NCI-H2227 (cell line): ENCODE measurements around the gene IFI27L1.
A peak's percentile ranks its signal among the peaks of the same experiment; 100 is the strongest.

Experiments
- DNase-seq: peaks from one replicate; lab custom pipeline; 2025; ENCODE audit not compliant: unreplicated experiment; lab: John Stamatoyannopoulos, UW

IFI27L1 gene

DNA sequence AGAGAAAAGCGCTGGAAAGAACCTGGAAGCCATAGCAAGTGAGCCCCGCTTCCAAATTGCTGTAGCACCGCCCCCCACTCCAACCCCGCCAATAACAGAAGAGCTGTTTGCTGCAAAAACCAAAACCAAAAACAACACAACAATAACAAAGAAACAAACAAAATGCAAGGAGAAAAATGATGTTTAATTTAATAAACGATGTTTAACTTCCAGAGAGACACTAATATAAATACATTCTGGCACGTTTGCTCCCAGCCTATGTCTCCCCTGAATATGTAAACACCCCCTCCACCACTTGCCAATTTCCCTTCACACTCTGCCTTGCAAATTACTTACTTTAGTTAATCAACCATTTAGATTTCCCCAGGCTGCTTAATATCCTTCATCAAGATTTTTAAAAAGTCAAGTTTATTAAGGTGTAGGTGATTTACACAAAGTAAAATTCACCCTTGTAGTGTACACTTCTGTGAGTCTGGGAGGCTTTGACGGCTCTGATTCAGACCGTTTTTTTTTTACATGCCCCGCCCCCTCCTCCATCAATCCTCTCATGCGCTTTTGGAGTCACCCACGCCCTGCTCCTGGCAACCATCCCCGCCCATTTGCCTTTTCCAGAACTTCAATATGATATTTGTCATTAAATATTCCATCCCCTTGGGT is 48.8 kb downstream of the IFI27L1 start:
- DNase-seq, result peak; percentile 70

GRCh38 chr14:94132285-94132887 is 51.3 kb downstream of the IFI27L1 start:
- DNase-seq, result peak; percentile 78

- no peak for DNase-seq
These were observed 54.4 kb downstream of the IFI27L1 start for GRCh38 chr14:94135476-94135875.

DNA sequence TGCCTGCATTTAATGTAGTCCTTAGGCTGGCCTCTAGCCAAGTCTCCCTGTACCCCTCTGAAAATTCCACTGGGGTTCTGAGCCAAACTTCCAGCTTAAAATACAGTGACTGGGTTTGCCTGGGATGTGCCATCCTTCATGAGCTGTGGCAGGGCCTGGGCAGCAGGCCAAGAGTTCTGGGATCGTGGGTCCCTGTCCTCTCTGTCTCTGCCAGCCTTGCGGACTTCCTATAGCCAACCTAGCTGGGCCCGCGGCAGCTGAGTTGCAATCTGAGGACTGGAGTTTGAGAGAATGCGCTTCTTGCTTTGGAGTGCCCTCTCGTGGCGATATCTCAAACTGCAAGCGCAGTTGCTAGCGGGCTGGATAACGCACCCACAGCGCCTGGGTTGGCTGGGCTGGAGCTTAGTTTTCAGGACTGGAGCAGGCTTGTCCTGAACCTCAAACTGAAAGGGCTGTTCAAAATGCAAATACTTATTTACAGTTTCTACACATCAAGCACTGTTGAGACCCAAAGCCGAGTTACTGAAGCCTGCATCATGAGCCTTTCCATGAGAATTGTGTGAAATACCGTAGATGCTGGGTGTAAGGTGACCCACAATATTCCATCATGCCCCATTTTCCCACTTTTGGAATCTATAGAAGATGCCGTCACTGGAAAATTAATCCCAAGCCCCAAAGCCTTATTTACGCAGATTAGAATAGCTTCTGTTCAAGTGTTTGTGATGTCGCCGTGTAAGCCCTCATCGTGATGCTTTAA is 55.6 kb downstream of the IFI27L1 start:
- peak; percentile 91 for DNase-seq

DNA sequence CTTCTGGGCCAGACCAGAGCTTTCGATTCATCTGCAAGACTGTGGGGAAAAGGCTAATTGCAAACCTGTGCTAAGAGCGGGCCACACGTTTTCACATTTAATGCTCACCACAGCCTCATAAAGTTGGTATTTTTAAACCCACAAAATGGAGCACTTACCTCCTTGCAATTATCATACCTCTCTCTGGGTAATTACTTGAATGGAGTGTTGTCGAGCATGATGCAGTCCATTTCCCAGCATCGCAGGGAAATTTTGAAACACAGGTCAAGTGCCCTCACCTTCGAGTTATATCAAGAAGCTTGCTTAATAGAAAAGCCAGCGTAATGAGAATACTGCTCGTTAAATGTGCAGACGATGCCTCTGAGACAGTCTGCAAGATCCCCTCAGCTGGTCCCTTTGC is 57.1 kb downstream of the IFI27L1 start:
- peak; percentile 83 for DNase-seq

DNA sequence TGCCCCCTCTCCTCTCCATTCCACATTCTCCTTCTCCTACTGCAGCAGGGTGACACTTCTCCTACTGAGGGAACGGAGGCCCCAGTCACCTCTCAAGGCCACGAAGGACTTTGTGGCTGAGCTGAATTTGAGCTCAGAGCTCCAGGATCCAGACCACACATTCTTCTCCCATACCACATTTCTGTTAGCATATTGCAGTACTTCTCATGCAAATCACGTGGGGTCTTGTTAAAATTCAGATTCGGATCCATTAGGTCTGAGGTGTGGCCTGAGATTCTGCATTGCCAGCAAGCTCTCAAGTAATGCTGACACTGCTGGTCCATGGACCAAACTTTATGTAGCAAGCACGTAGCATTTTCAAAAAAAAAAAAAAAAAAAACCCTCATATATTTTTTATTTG is 57.9 kb downstream of the IFI27L1 start:
- no peak for DNase-seq

DNA sequence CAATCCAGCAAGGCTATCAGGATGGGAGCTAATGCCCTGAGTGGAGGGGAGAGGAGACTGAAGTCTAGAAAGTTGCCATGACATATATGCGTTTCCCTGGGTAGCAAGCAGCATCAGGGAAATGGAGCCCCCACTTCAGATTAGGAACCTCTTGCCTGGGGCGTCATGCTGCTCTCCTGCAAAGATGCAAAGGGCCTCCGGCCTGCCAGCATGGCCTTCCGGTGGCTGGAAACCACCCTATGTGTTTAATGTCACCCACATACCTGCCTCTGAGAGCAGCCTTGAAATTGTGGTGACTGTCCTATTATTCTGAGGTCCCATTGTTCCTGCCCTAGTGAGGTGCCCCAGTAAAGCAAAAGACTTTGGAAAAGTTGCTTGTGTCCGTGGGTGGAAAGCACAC is 58.3 kb downstream of the IFI27L1 start:
- no peak for DNase-seq

DNA sequence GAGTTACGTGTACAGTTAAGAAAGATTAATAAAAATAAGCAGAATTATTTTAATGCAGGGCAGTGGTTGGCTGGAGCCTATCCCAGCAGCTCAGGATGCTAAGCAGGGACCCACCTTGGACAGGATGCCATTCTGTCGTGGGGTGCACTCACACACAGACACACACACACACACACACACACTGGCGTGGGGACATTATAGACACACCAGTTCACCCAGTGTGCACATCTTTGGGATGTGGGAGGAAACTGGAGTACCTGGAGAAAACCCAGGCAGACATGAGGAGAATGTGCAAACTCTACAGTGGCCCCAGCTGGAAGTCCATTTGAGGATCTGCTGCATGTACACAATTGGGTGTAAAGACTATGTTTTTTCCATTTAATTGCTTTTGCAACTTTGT is 61.1 kb downstream of the IFI27L1 start:
- DNase-seq, result no peak

DNA sequence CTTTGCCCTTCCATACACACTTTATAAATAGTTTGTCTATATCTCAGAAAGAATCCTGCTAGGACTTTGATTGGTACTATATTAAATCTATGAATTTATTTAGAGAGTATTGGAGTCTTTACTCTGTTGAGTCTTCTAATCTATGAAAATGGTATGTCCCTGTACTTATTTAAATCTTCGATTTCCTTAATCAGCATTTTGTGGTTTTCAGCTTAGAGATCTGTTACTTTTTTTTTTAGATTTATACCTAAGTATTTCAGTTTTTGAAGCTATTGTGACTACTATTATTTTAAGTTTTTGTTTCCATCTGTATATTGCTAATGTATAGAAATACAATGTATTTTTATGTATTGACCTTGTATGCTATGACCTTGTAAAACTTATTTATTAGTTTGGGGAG is 61.7 kb downstream of the IFI27L1 start:
- DNase-seq, result no peak

DNA sequence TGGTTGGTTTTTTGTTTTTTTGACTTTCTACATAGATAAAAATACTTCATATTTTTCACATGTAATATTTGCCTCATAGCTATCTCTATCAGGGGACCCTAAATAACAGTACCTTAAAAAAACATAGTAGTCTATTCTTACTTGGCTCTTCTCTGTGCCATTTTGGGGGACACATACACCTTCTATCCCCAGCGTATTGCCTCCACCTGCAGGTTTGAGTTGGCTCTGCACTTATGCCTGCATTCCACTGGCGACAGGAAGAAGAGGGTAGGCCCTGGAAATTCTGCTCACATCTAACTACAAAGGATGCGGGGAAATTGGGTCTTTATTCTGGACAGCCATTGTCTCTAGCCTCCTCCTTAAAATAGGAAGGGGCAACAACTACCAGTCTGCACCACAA is 62.1 kb downstream of the IFI27L1 start:
- DNase-seq, result peak; percentile 8

DNA sequence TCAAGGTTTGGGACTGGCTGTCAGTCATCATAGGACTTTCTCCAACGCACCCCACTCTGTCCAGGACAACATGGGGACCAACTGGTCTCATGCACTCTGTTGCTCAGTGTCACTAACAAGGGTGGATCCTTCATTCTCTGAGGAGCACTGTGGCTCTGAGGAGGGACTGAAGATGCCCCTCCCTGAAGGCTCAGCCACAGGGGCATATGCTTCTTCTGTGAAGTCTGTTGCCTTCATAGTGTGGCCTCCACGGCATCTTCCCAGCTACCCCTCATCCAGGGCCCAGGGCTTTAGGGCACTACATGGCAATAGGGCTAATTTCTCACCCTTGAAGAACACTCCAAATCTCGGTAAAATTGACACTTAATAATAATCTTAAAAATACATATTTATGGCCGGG is 62.6 kb downstream of the IFI27L1 start:
- no peak for DNase-seq

DNA sequence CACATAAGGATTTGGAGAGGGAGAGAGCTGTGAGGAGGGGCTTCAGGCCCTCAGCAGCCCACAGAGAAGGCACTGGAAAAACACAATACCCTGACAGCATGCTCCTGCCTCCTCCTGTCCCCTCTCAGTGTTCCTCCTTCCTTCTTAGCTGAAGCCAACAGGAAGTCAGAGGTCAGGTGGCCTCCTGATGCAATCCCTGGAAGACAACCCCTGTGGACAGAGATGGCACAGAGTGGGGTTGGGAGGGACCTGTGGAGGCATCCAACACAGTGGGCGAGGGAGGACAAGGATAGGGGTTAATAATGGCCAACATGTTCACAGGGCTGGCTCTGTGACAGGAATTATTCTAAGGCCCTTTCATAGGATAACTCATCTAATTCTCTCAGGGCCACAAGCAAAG is 63.7 kb downstream of the IFI27L1 start:
- DNase-seq, result no peak

GRCh38 chr14:94145902-94146527 is 64.9 kb downstream of the IFI27L1 start:
- no peak for DNase-seq
